T-helper 1 cell treated with Interleukin-12 subunit alpha and Interleukin-12 subunit beta and Interleukin-4 antibody, amounts not matched to agents 30 ng/mL and 1 ng/mL, for 36 hours (primary cell): Measurements from ENCODE around the gene MYOM3. TPM values are rescaled to one million over a fixed set of nuclear protein-coding genes. Genes with fewer than 3 reads are reported as not detected.

Source experiments
- intact Hi-C: fragments of 100-400 bp; cut with micrococcal nuclease; formaldehyde crosslinking; loops from one replicate; pipeline ENCODE4 v1.15.1; 2024
- total RNA-seq: library from RNA; stranded (reverse); gene quantifications from 2 replicates; pipeline ENCODE4 v1.2.3, GENCODE V29; 2022

The MYOM3 gene
- total RNA-seq, 1 donor from 2014 or later = not detected

- intact Hi-C loops = no loop called here
These were observed 14.3 kb downstream of the MYOM3 start for GRCh38 chr1:24097663-24098062.

GRCh38 chr1:24096739-24097103 is 15.2 kb downstream of the MYOM3 start:
- intact Hi-C loops = no loop called here

- intact Hi-C loops = no loop called here
These were observed 15.8 kb downstream of the MYOM3 start for GRCh38 chr1:24096009-24096738.

DNA sequence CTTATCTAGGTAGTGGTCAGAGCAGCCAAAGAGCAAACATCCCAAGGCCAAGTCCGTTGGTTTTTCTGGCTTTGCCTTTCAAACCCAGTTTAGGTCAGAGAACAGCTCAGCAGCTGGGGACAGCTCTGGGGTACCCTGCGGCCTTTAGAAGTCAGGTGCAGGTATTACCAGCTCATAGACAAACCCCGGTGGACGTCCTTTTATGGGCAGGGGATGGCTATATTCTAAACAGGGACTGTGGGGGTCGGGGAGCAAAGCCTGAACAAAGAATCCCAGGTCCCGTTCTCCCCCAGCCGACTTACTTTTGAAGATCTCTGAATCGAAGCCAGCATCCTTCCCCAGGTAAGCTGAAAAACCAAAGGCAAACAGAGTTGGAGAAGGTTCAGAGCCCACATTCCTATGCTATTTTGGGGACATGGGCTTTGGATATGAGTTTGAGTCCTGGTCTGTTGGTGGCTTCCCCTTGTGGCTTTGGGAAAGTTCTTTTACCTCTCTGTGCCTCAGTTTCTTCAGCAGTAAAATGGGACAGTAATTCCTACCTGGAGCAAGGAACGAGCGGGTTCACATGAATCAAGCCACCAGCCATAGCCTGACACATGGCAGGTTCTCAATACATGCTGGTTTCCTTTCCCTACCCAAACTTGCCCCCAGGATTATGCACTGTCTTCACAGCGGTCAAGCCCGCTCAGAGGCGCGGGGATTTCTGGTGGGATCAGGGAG is 16.6 kb downstream of the MYOM3 start:
- intact Hi-C loops = no loop called here

DNA sequence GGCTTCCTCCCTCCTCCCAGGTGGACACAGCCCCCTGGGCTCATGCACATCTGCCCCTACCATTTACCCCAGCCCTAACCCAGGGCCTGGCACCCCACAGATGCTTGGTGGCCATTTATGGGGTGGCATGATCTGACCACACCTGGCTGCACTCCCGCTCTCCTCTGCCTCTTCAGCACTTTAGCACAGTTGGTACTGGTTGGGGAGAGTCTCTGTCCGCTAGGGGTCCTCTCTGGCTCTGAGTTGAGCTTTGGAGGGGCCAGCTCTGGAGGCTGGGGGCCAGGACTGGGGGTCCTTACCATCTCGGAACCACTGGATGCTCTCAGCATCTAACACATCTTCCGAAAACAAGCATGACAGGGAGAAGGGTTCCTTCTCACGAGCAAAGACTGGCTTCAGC is 17.4 kb downstream of the MYOM3 start:
- intact Hi-C loops = no loop called here

GRCh38 chr1:24093732-24094131 is 18.2 kb downstream of the MYOM3 start:
- intact Hi-C loops = no loop called here

GRCh38 chr1:24092979-24093378 is 19.0 kb downstream of the MYOM3 start:
- intact Hi-C loops = no loop called here

DNA sequence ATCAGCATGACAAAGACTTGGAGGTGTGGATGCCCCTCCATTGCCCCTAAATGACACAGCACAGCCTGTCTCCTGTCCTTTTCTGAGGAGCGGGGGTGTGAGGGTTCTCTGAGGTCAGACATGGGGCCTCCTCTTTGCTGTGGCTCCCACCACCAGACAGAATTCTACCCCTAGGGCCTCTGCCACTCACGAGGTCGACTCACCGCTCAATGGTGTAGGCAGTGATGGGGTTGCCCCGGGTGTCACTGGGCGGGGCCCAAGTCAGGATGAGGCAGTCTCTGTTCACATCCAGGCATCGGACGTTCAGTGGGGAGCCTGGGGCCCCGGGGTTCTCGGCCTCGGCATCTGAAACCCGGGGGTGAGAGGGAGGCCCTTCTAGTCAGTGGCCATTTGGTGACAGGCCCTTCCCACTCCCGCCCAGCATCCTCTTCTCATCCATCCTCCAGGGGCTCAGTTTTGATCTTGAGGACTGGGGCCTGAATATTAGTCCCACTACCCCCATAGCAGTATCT is 19.9 kb downstream of the MYOM3 start:
- intact Hi-C loops = no loop called here

GRCh38 chr1:24090736-24091135 is 21.2 kb downstream of the MYOM3 start:
- intact Hi-C loops = no loop called here

- intact Hi-C loops = no loop called here
These were observed 22.0 kb downstream of the MYOM3 start for GRCh38 chr1:24089743-24090555.

- intact Hi-C loops = no loop called here
These were observed 22.8 kb downstream of the MYOM3 start for GRCh38 chr1:24089027-24089742.

- intact Hi-C loops = no loop called here
These were observed 25.5 kb downstream of the MYOM3 start for GRCh38 chr1:24086466-24086865.

DNA sequence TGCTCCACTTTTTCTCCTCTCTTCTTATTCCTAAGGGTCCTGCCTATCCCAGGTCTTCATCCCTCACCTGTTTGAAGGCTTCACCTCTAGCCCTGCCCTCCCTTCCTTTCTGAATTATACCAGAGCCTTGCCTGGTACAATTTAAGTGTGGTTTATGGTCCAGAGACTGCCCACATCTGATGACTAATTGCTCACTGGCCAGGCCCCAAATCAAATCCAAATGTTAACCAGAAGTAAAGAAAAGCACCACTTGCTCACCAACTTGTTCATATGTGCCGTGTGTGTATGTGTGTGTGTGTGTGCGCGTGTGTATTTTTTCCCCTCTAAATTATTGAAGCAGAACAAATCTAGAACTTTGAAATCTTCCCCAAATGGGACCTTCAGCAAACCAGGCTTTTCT is 26.4 kb downstream of the MYOM3 start:
- intact Hi-C loops = no loop called here

GRCh38 chr1:24085007-24085406 is 26.9 kb downstream of the MYOM3 start:
- intact Hi-C loops = no loop called here

GRCh38 chr1:24084050-24084449 is 27.9 kb downstream of the MYOM3 start:
- intact Hi-C loops = no loop called here

DNA sequence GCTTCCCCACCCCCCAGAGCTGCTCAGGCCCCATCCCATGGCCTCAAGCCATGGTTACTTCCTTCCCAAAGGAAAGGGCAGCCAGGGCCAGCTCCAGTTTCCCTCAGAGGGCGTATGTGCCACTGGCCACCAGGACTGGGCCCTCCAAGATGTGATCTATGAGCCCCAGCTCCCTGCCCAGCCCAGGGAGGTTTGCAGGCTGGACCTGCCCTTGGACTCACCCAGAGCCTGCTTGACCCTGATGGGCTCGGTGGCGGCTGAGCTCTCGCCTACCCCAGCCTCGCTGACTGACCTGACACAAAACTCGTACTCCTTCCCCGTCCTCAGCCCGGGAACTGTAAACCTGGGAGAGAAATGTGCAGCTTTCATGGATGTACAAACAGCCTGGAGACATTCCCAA is 29.6 kb downstream of the MYOM3 start:
- intact Hi-C loops = no loop called here

DNA sequence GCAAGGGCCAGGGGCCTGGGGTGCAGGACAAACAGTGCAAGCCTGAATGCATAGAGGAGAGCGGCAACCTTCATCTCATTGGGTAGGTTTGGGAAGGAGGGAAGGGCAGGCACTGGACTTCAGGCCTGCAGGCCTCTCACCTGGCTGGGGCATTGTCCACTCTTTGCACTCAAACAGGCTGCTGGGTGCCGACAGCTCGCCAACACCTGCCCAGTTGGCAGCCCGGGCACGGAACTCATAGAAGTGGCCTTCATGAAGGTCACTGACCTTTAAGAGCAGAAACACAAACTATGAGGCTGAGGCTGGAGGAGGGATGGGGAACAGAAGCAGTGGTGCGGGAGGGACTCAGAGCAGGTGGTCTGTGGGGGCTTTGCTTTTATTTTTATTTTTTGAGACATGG is 30.7 kb downstream of the MYOM3 start:
- intact Hi-C loops = no loop called here

- intact Hi-C loops = no loop called here
These were observed 31.8 kb downstream of the MYOM3 start for GRCh38 chr1:24080131-24080530.

- intact Hi-C loops = no loop called here
These were observed 34.5 kb downstream of the MYOM3 start for GRCh38 chr1:24077278-24077978.

GRCh38 chr1:24075946-24076345 is 36.0 kb downstream of the MYOM3 start:
- intact Hi-C loops = no loop called here

DNA sequence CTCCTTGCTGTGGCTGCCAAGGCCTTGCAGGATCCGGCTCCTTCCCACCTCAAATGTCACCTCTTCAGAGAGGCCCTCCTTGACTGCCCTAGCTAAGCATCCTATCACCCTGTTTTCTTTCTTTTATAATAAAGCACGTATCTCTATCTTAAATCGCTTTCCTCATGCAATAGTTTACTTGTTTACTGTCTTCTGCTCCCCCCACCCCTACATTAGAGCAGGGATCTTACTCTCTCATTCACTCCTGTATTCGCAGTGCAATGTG is 36.4 kb downstream of the MYOM3 start:
- intact Hi-C loops = no loop called here
